ENCODE data around the gene DCXR.

DCXR gene

GRCh38 chr17:82021107-82021899 is 16.2 kb downstream of the DCXR start:
- DNase-seq, result peak; percentile 54

- DNase-seq, result no peak
These were observed 16.9 kb downstream of the DCXR start for GRCh38 chr17:82020572-82021106.

- peak; percentile 78 for DNase-seq
These were observed 17.6 kb downstream of the DCXR start for GRCh38 chr17:82019690-82020571.

- DNase-seq, result no peak
These were observed 18.4 kb downstream of the DCXR start for GRCh38 chr17:82018989-82019689.

- no peak for DNase-seq
These were observed 19.1 kb downstream of the DCXR start for GRCh38 chr17:82018152-82018988.

- no peak for DNase-seq
These were observed 19.8 kb downstream of the DCXR start for GRCh38 chr17:82017612-82018151.

- DNase-seq, result no peak
These were observed 20.5 kb downstream of the DCXR start for GRCh38 chr17:82016875-82017459.

- no peak for DNase-seq
These were observed 21.2 kb downstream of the DCXR start for GRCh38 chr17:82016061-82016874.

GRCh38 chr17:82015311-82015971 is 22.1 kb downstream of the DCXR start:
- DNase-seq, result no peak

GRCh38 chr17:82014971-82015310 is 22.6 kb downstream of the DCXR start:
- DNase-seq, result no peak

- DNase-seq, result no peak
These were observed 23.1 kb downstream of the DCXR start for GRCh38 chr17:82014432-82014831.

- no peak for DNase-seq
These were observed 23.6 kb downstream of the DCXR start for GRCh38 chr17:82013772-82014321.

- no peak for DNase-seq
These were observed 24.2 kb downstream of the DCXR start for GRCh38 chr17:82013341-82013740.

GRCh38 chr17:82012640-82013295 is 24.7 kb downstream of the DCXR start:
- DNase-seq, result no peak

- no peak for DNase-seq
These were observed 25.2 kb downstream of the DCXR start for GRCh38 chr17:82012261-82012639.

- no peak for DNase-seq
These were observed 25.8 kb downstream of the DCXR start for GRCh38 chr17:82011617-82012187.

- no peak for DNase-seq
These were observed 26.6 kb downstream of the DCXR start for GRCh38 chr17:82010575-82011525.

GRCh38 chr17:82009413-82009812 is 28.1 kb downstream of the DCXR start:
- no peak for DNase-seq
